GM23338 (cell line): Measurements from ENCODE around the gene MUCL3. TPM values are rescaled to one million over a fixed set of nuclear protein-coding genes. Genes with fewer than 3 reads are reported as not detected.
"Not testable (repeated sequence)": the region's sequence is repeated elsewhere in the genome, so short reads cannot be mapped to it uniquely, and the experiment has no call there.

Source experiments
- ATAC-seq: fragments of 200-7000 bp; cut with Tn5 transposase; 3 replicates; pipeline ENCODE4 v1.9.1; 2020
- DNase-seq: peaks from one replicate; pipeline ENCODE4 v3.0.0-alpha.2; 2015; ENCODE audit warnings: low spot score
- H2AFZ ChIP-seq: fragments of 200-600 bp; sonication (generic); 2 replicates; pipeline ENCODE4 v1.8.0; 2016; ENCODE audit warnings: antibody characterized with exemption, mild to moderate bottlenecking, moderate library complexity
- H3F3A ChIP-seq: fragments of 200-600 bp; sonication (generic); replicated peaks from 2 replicates; pipeline ENCODE4 v1.8.0; 2017; ENCODE audit warnings: antibody characterized with exemption, mixed run types, low read depth
- H3K27ac ChIP-seq: fragments of 200-600 bp; sonication (generic); 2 replicates; pipeline ENCODE4 v1.6.1; 2016; ENCODE audit warnings: low read depth
- H3K27me3 ChIP-seq: fragments of 200-600 bp; sonication (generic); 2 replicates; pipeline ENCODE4 v1.8.0; 2016; ENCODE audit warnings: mild to moderate bottlenecking, mixed run types, moderate library complexity; ENCODE audit not compliant: insufficient read depth
- H3K36me3 ChIP-seq: fragments of 200-600 bp; sonication (generic); 2 replicates; pipeline ENCODE4 v1.8.0; 2016; ENCODE audit warnings: mild to moderate bottlenecking; ENCODE audit not compliant: insufficient read depth
- H3K4me1 ChIP-seq: fragments of 200-600 bp; sonication (generic); 2 replicates; pipeline ENCODE4 v1.8.0; 2016; ENCODE audit warnings: mild to moderate bottlenecking, moderate library complexity; ENCODE audit not compliant: insufficient read depth
- H3K4me2 ChIP-seq: fragments of 200-600 bp; sonication (generic); 2 replicates; pipeline ENCODE4 v1.7.1; 2017; ENCODE audit warnings: mixed run types
- H3K4me3 ChIP-seq: fragments of 200-600 bp; sonication (generic); 2 replicates; pipeline ENCODE4 v1.6.1; 2016; ENCODE audit warnings: mixed run types
- H3K79me2 ChIP-seq: fragments of 200-600 bp; sonication (generic); replicated peaks from 2 replicates; pipeline ENCODE4 v1.8.0; 2017; ENCODE audit warnings: mild to moderate bottlenecking; ENCODE audit not compliant: insufficient read depth
- H3K9me2 ChIP-seq: fragments of 200-600 bp; sonication (generic); 2 replicates; pipeline ENCODE4 v1.8.0; 2017; ENCODE audit not compliant: insufficient read depth
- H4K20me1 ChIP-seq: fragments of 200-600 bp; sonication (generic); replicated peaks from 2 replicates; pipeline ENCODE4 v1.8.0; 2017; ENCODE audit warnings: mild to moderate bottlenecking; ENCODE audit not compliant: insufficient read depth
- H3K27ac Mint-ChIP-seq: 2 replicates; pipeline ENCODE4 v1.8.0; 2020; ENCODE audit warnings: inconsistent platforms, mild to moderate bottlenecking, moderate library complexity, mixed read lengths
- H3K27me3 Mint-ChIP-seq: 3 replicates; pipeline ENCODE4 v1.8.0; 2022; ENCODE audit warnings: low read depth, mild to moderate bottlenecking, moderate library complexity, mixed read lengths, inconsistent platforms; ENCODE audit not compliant: insufficient read depth, poor library complexity
- H3K36me3 Mint-ChIP-seq: 3 replicates; pipeline ENCODE4 v1.8.0; 2021; ENCODE audit warnings: low read depth, mild to moderate bottlenecking, inconsistent platforms, moderate library complexity, mixed read lengths
- H3K4me1 Mint-ChIP-seq: 3 replicates; pipeline ENCODE4 v1.8.0; 2020; ENCODE audit warnings: mild to moderate bottlenecking, inconsistent platforms, mixed read lengths
- H3K4me3 Mint-ChIP-seq: 3 replicates; pipeline ENCODE4 v1.8.0; 2021; ENCODE audit warnings: moderate library complexity, mild to moderate bottlenecking, inconsistent platforms, mixed read lengths
- H3K9me3 Mint-ChIP-seq: 3 replicates; pipeline ENCODE4 v1.8.0; 2020; ENCODE audit warnings: moderate library complexity, mild to moderate bottlenecking, inconsistent platforms, mixed read lengths
- EZH2 ChIP-seq: fragments of 200-600 bp; sonication (generic); IDR thresholded peaks from one replicate; pipeline ENCODE4 v1.8.0; 2017; ENCODE audit warnings: antibody characterized with exemption, mild to moderate bottlenecking, low read depth; ENCODE audit not compliant: unreplicated experiment
- NANOG ChIP-seq: IDR thresholded peaks from 2 replicates; pipeline ENCODE4 v1.6.1; 2016; ENCODE audit warnings: antibody characterized with exemption, borderline replicate concordance
- ZNF114 ChIP-seq: fragments of 250-450 bp; sonication (Bioruptor Pico); IDR thresholded peaks from 2 replicates; pipeline ENCODE4 v1.5.0; 2020; ENCODE audit warnings: mild to moderate bottlenecking, moderate library complexity
- polyA plus RNA-seq: library from polyadenylated mRNA; unstranded; fragments of >200 nt; fragmentation: Nextera tagmentation; extraction: Ambion mirVana; gene quantifications from 2 replicates; pipeline ENCODE4 v1.2.1, GENCODE V29; 2016
- total RNA-seq: library from RNA; depleted of rRNA; stranded (reverse); fragments of >200 nt; shearing (Covaris generic); gene quantifications from 2 replicates; pipeline ENCODE4 v1.2.3, GENCODE V29; 2014
- TF ChIP-seq, protein P1 (sequence below): fragments of 250-450 bp; sonication (Bioruptor Pico); IDR thresholded peaks from 2 replicates; pipeline ENCODE4 v1.5.0; 2020; ENCODE audit warnings: mild to moderate bottlenecking, moderate library complexity
- TF ChIP-seq, protein P2 (sequence below): IDR thresholded peaks from 2 replicates; pipeline ENCODE4 v1.6.1; 2016; ENCODE audit warnings: antibody characterized with exemption
- TF ChIP-seq, protein P3 (sequence below): IDR thresholded peaks from one replicate; pipeline ENCODE4 v1.6.1; 2018; ENCODE audit warnings: antibody characterized with exemption; ENCODE audit not compliant: unreplicated experiment
- TF ChIP-seq, protein P4 (sequence below), 2 experiments: fragments of 200-600 bp in 1 of 2; sonication (generic) in 1 of 2; conservative IDR thresholded peaks; 2 replicates each; pipeline versions ENCODE4 v1.5.1 to v1.6.1; 2016 to 2017; ENCODE audit warnings: antibody characterized with exemption in 2 of 2, low read depth in 2 of 2, mild to moderate bottlenecking in 2 of 2, moderate library complexity in 1 of 2

Gene MUCL3
- total and polyA plus RNA-seq, 2 experiments from 2014 or later = 0.32 TPM; not detected in 1

DNA sequence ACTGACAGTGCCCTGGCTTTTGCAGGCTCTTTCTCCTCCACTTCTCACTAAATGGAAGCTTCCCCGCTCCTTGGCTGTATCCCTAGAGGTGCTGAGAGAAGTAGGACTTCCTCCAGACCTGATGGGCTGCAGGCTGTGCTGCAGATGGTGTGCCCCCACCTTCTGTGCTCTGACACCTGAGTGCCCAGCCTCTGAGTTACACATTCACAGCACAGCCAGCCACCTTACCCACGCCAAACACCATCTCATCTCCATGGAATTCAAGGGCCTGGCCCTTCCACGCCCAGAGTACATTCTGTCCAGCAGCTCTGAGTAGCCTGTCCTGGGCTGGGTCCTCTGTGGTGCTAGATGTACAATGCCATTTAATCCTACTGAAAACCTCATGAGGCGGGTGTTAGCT lies 14.1 kb upstream of the MUCL3 start (continued):
- TF ChIP-seq, protein P1, sequence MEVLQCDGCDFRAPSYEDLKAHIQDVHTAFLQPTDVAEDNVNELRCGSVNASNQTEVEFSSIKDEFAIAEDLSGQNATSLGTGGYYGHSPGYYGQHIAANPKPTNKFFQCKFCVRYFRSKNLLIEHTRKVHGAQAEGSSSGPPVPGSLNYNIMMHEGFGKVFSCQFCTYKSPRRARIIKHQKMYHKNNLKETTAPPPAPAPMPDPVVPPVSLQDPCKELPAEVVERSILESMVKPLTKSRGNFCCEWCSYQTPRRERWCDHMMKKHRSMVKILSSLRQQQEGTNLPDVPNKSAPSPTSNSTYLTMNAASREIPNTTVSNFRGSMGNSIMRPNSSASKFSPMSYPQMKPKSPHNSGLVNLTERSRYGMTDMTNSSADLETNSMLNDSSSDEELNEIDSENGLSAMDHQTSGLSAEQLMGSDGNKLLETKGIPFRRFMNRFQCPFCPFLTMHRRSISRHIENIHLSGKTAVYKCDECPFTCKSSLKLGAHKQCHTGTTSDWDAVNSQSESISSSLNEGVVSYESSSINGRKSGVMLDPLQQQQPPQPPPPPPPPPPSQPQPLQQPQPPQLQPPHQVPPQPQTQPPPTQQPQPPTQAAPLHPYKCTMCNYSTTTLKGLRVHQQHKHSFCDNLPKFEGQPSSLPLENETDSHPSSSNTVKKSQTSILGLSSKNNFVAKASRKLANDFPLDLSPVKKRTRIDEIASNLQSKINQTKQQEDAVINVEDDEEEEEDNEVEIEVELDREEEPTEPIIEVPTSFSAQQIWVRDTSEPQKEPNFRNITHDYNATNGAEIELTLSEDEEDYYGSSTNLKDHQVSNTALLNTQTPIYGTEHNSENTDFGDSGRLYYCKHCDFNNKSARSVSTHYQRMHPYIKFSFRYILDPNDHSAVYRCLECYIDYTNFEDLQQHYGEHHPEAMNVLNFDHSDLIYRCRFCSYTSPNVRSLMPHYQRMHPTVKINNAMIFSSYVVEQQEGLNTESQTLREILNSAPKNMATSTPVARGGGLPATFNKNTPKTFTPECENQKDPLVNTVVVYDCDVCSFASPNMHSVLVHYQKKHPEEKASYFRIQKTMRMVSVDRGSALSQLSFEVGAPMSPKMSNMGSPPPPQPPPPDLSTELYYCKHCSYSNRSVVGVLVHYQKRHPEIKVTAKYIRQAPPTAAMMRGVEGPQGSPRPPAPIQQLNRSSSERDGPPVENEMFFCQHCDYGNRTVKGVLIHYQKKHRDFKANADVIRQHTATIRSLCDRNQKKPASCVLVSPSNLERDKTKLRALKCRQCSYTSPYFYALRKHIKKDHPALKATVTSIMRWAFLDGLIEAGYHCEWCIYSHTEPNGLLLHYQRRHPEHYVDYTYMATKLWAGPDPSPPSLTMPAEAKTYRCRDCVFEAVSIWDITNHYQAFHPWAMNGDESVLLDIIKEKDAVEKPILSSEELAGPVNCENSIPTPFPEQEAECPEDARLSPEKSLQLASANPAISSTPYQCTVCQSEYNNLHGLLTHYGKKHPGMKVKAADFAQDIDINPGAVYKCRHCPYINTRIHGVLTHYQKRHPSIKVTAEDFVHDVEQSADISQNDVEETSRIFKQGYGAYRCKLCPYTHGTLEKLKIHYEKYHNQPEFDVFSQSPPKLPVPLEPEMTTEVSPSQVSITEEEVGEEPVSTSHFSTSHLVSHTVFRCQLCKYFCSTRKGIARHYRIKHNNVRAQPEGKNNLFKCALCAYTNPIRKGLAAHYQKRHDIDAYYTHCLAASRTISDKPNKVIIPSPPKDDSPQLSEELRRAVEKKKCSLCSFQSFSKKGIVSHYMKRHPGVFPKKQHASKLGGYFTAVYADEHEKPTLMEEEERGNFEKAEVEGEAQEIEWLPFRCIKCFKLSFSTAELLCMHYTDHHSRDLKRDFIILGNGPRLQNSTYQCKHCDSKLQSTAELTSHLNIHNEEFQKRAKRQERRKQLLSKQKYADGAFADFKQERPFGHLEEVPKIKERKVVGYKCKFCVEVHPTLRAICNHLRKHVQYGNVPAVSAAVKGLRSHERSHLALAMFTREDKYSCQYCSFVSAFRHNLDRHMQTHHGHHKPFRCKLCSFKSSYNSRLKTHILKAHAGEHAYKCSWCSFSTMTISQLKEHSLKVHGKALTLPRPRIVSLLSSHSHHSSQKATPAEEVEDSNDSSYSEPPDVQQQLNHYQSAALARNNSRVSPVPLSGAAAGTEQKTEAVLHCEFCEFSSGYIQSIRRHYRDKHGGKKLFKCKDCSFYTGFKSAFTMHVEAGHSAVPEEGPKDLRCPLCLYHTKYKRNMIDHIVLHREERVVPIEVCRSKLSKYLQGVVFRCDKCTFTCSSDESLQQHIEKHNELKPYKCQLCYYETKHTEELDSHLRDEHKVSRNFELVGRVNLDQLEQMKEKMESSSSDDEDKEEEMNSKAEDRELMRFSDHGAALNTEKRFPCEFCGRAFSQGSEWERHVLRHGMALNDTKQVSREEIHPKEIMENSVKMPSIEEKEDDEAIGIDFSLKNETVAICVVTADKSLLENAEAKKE (CRISPR knock-in tag) = no peak
- TF ChIP-seq, protein P2, sequence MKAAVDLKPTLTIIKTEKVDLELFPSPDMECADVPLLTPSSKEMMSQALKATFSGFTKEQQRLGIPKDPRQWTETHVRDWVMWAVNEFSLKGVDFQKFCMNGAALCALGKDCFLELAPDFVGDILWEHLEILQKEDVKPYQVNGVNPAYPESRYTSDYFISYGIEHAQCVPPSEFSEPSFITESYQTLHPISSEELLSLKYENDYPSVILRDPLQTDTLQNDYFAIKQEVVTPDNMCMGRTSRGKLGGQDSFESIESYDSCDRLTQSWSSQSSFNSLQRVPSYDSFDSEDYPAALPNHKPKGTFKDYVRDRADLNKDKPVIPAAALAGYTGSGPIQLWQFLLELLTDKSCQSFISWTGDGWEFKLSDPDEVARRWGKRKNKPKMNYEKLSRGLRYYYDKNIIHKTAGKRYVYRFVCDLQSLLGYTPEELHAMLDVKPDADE = no peak
- no peak for TF ChIP-seq ZNF114 (CRISPR knock-in tag)

DNA sequence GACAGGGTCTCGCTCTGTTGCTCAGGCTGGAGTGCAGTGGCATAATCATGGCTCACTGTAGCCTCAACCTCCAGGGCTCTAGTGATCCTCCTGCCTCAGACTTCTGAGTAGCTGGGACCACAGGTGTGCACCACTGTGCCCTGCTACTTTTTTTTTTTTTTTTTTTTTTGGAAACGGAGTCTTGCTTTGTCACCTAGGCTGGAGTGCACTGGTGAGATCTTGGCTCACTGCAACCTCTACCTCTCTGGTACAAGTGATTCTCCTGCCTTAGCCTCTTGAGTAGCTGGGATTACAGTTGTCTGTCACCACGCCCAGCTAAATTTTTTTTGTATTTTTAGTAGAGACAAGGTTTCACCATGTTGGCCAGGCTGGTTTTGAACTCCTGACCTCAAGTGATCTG lies 13.7 kb upstream of the MUCL3 start:
- H3K4me2 ChIP-seq, H3K4me3 ChIP-seq, ATAC-seq, H4K20me1 ChIP-seq, H3K4me1 ChIP-seq, H2AFZ ChIP-seq, H3K27ac Mint-ChIP-seq, H3K79me2 ChIP-seq, DNase-seq, H3F3A ChIP-seq, H3K9me2 ChIP-seq, H3K36me3 ChIP-seq, H3K27me3 ChIP-seq, H3K4me3 Mint-ChIP-seq, H3K27ac ChIP-seq: not testable (repeated sequence)
- Mint-ChIP-seq H3K4me1 (peaks cover 20% of the 10 kb centered on the region), H3K36me3 (peaks cover 54% of the 10 kb centered on the region), H3K9me3 (peaks cover 14% of the 10 kb centered on the region), H3K27me3 (peaks cover 16% of the 10 kb centered on the region)

DNA sequence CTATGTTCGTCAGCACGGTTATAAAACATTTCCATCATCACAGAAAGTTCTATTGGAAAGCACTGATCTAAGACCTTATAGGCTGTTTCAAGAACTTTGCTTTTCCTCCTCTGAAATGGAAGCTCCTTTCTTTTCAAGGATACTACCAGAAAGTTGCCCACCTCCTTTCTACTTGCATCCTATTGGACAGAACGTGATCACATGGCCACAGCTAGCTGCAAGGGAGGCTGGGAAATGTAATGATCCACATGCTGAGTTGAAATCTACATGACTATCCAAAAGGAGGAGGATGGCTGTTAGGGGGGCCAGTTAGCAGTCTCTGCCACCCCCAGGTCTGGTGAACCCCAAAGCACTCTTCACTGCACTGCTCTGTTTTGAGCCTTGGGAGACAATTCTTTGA lies 12.1 kb upstream of the MUCL3 start:
- H3K9me3 Mint-ChIP-seq = peaks cover 14% of the 10 kb centered on the region
- Histone ChIP-seq H3K9me2 (no peaks in the 10 kb centered on the region), H3K4me1 (no peaks in the 10 kb centered on the region), H4K20me1 (no peaks in the 10 kb centered on the region; the same call in 1 of the 2 replicates), H3F3A (no peaks in the 10 kb centered on the region), H3K27me3 (no peaks in the 10 kb centered on the region), H3K27ac (no peak overlapping the region), H3K36me3 (no peaks in the 10 kb centered on the region), H3K4me3 (no peak overlapping the region), H3K79me2 (no peaks in the 10 kb centered on the region), H2AFZ (no peak overlapping the region), H3K4me2 (no peak overlapping the region)
- DNase-seq = no peak
- no peak for ATAC-seq
- H3K27ac Mint-ChIP-seq = no peak overlapping the region
- H3K27me3 Mint-ChIP-seq = peaks cover 13% of the 10 kb centered on the region
- peaks cover 6% of the 10 kb centered on the region; the same call in 2 of the 3 replicates for H3K4me1 Mint-ChIP-seq
- no peak overlapping the region for H3K4me3 Mint-ChIP-seq
- H3K36me3 Mint-ChIP-seq = peaks cover 39% of the 10 kb centered on the region
- TF ChIP-seq NANOG (no peak), ZNF114 (CRISPR knock-in tag) (no peak), EZH2 (no peak)
- TF ChIP-seq, protein P3, sequence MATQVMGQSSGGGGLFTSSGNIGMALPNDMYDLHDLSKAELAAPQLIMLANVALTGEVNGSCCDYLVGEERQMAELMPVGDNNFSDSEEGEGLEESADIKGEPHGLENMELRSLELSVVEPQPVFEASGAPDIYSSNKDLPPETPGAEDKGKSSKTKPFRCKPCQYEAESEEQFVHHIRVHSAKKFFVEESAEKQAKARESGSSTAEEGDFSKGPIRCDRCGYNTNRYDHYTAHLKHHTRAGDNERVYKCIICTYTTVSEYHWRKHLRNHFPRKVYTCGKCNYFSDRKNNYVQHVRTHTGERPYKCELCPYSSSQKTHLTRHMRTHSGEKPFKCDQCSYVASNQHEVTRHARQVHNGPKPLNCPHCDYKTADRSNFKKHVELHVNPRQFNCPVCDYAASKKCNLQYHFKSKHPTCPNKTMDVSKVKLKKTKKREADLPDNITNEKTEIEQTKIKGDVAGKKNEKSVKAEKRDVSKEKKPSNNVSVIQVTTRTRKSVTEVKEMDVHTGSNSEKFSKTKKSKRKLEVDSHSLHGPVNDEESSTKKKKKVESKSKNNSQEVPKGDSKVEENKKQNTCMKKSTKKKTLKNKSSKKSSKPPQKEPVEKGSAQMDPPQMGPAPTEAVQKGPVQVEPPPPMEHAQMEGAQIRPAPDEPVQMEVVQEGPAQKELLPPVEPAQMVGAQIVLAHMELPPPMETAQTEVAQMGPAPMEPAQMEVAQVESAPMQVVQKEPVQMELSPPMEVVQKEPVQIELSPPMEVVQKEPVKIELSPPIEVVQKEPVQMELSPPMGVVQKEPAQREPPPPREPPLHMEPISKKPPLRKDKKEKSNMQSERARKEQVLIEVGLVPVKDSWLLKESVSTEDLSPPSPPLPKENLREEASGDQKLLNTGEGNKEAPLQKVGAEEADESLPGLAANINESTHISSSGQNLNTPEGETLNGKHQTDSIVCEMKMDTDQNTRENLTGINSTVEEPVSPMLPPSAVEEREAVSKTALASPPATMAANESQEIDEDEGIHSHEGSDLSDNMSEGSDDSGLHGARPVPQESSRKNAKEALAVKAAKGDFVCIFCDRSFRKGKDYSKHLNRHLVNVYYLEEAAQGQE = no peak
- TF ChIP-seq, protein P4, sequence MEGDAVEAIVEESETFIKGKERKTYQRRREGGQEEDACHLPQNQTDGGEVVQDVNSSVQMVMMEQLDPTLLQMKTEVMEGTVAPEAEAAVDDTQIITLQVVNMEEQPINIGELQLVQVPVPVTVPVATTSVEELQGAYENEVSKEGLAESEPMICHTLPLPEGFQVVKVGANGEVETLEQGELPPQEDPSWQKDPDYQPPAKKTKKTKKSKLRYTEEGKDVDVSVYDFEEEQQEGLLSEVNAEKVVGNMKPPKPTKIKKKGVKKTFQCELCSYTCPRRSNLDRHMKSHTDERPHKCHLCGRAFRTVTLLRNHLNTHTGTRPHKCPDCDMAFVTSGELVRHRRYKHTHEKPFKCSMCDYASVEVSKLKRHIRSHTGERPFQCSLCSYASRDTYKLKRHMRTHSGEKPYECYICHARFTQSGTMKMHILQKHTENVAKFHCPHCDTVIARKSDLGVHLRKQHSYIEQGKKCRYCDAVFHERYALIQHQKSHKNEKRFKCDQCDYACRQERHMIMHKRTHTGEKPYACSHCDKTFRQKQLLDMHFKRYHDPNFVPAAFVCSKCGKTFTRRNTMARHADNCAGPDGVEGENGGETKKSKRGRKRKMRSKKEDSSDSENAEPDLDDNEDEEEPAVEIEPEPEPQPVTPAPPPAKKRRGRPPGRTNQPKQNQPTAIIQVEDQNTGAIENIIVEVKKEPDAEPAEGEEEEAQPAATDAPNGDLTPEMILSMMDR (conservative IDR thresholded peaks at IDR 0.05; ENCODE audit: low read depth in 2 of 2) = no peak
